GM19035 (cell line): ENCODE measurements around the gene PERM1.
"Not testable (repeated sequence)": the region's sequence is repeated elsewhere in the genome, so short reads cannot be mapped to it uniquely, and the experiment has no call there.

ENCODE experiments used
- ATAC-seq: cut with Tn5 transposase; IDR thresholded peaks from one replicate; pipeline ENCODE4 v1.9.1; 2021; ENCODE audit not compliant: unreplicated experiment

PERM1 gene

DNA sequence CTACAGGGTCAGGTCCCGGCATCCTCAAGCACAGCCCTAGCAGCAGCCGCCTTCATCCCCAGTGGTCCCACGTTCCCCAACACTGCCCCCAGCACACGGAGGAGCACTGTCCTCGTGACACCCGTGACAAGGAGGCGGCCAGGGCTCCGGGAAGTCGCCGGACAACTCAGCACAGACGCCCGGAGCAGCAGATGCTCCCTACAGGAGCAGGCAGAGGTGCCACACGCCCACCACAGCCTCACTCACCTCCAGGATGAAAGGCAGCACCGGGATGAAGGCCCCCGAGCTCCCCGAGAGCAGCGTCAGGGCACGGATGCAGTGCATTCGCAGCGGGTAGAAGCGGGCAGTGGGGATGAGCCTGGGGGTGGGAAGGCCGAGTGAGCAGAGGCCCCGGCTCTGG lies 31.0 kb downstream of the PERM1 start:
- no peak for ATAC-seq

DNA sequence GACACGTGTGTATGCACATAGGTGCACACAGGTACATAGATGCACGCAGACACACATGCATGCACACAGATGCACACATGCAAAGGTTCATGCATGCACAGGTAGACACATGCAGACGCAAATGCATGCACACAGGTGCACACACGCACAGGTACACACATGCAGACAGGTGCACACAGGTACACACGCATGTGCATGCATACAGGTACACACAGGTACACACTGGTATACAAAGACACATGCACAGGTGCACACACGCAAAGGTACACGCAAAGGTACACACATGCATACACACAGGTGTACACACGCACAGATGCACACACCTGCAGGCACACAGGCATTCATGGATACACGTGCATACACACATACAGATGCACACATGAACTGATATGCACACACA lies 31.6 kb downstream of the PERM1 start:
- ATAC-seq = no peak

DNA sequence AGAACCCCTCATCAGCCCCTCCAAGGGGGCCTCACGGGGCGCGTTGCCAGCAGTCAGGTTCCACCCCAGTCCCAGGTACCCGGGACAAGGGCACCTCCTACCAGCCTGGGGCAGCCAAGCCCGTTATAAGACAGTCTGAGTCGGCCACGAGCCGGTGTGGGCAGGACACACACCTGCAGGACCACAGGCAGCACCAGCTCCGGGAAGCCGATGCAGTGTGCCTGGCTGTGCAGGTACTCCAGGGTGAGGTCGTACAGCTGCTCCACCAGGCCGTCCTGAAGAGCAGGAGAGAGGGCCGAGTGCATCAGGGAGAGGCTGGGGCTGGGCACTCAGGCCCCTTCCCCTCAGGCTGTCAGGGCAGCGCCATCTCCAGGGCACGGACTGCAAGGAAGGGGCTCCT lies 33.9 kb downstream of the PERM1 start:
- no peak for ATAC-seq

DNA sequence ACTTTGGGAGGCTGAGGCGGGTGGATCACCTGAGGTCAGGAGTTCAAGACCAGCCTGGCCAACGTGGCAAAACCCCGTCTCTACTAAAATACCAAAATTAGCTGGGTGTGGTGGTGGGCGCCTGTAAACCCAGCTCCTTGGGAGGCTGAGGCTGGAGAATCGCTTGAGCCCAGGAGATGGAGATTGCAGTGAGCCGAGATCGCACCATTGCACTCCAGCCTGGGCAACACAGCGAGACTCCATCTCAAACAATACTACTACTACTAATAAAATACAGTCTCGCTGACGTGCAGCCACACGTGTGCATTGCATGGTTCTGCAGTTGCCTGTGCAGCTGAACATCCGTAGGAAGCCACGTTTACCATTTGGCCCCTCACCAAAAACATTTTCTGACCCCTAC lies 35.1 kb downstream of the PERM1 start:
- not testable (repeated sequence) for ATAC-seq

DNA sequence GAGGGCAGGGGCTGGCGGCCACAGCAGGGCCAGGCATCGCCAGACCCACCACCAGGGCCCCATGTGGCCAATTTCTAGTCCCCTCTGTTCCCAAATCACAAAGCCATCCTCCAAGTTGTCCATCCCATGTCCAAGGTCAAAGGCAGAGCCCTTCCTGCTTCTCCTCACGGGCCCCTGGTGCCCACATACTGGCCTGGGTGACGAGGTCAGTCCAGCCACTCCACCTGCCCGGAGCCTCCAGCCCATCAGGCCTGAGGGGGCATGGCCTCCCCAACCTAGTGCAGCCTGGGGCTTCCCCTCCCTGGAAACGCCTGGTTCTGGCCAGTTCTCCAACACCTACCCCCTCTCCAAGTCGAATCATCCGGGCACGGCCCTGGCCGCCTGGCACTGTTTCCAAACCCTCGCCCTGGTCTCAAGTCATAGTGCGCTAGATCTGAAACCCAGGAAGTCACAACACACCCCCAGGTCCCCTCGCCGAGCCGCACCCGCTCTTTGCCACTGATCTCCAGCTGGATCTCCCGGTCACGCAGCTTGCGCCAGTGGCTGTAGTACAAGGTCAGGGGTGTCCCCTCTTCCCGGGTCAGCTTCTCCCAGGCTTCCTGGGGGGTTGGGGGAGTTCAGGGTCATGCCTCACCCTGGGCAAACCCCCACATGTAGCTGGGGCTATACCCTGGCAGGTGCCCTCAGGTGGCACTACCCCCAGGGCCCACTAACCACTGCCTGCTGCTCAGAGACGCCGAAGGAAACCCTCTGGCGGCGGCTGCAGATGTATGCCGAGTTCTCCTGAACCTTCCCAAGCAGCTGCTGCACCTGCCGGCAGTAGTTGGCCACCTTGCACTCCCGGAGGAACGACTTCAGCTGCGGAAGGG lies 36.0 kb downstream of the PERM1 start:
- ATAC-seq = no peak

DNA sequence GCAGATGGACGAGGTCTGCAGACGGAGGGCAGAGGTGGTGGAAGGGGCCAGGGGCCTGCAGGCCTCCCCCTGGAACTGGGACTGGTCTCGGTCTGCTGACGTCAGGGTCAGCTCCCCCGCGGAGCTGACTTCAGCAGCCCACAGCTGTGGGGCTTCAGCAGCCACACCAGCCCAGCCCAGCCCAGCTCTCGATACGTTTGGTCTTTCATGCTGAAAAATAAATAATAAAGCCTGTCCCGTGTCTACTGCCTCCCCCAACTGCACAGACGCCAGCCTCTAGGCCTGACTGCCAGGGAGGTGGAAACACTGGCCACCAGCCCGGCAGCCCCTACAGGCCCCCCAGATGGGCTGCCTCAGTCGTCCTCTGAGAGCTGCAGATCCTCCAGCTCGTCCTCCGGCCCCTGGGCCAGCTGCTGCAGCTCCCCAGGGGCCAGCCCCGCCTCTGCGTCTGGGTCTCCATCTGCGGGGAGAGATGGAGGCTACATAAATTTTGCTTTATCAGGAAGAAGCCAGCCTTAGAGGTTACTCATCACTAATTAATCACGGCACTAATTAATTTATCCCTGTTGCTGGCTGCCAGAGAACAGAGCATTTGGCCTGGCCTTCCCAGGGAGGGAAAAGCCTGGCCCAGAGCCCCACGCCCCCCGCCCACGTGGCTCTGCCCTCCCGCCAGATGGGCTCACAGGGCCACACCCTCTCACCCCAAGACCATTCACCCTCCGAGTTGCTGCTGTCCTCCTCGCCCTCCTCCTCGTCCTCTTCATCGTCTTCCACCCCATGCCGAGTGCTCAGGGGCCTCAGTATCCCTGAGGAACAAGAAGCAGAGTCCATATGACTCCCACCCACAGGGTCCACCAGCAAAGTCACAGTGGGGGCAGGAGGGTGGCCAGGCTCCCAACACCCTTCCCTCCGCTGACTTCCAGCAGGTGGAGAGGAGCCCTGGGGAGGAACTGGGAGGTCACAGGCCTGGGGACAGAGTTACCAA lies 37.3 kb downstream of the PERM1 start:
- ATAC-seq = no peak

DNA sequence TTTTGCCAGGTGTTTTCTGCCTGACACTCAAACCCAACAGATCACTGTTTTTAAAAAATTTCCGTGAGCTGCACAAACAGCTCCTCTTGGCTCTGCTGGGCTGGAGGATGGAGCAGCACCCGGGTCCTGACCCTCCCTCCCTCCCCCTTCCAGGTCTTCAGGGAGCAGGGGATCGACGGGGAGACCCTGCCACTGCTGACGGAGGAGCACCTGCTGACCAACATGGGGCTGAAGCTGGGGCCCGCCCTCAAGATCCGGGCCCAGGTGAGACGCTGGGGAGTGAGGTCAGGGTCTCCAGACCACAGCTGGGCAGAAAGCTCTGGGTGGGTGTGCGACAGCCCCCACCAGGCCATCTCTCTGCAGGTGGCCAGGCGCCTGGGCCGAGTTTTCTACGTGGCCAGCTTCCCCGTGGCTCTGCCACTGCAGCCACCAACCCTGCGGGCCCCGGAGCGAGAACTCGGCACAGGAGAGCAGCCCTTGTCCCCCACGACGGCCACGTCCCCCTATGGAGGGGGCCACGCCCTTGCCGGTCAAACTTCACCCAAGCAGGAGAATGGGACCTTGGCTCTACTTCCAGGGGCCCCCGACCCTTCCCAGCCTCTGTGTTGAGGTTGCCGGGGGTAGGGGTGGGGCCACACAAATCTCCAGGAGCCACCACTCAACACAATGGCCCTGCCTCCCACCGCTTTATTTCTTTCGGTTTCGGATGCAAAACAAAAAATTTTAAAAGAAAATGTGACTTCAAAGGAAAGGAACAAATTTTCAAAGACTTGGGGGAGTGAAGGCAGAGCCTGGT lies 38.1 kb downstream of the PERM1 start:
- no peak for ATAC-seq

DNA sequence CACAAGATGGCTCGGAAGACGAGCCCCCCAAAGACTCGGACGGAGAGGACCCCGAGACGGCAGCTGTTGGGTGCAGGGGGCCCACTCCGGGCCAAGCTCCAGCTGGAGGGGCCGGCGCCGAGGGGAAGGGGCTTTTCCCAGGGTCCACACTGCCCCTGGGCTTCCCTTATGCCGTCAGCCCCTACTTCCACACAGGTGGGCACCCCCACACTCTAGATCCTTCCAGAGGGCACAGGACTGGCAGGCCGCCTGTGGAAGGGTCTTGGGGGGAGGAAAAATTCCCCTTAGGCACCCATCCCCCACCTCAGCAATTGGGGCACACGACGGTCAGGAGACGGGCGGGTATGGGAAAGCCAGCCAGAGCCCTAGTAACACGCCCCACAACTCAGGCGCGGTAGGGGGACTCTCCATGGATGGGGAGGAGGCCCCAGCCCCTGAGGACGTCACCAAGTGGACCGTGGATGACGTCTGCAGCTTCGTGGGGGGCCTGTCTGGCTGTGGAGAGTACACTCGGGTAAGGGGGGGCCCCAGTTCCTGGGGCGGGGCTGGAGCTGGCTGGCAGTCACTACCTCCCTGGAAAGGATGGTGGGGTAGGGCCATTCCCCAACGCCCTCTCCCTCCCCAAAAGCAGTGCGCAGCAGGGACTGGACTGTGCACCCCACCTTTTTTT lies 38.9 kb downstream of the PERM1 start:
- ATAC-seq = no peak

DNA sequence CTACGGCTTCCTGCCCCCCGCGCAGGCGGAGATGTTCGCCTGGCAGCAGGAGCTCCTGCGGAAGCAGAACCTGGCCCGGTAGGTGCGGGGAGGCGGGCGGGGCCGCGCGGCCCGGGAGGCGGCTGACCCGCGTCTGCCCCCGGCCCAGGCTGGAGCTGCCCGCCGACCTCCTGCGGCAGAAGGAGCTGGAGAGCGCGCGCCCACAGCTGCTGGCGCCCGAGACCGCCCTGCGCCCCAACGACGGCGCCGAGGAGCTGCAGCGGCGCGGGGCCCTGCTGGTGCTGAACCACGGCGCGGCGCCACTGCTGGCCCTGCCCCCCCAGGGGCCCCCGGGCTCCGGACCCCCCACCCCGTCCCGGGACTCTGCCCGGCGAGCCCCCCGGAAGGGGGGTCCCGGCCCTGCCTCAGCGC lies 39.5 kb downstream of the PERM1 start:
- ATAC-seq = no peak

DNA sequence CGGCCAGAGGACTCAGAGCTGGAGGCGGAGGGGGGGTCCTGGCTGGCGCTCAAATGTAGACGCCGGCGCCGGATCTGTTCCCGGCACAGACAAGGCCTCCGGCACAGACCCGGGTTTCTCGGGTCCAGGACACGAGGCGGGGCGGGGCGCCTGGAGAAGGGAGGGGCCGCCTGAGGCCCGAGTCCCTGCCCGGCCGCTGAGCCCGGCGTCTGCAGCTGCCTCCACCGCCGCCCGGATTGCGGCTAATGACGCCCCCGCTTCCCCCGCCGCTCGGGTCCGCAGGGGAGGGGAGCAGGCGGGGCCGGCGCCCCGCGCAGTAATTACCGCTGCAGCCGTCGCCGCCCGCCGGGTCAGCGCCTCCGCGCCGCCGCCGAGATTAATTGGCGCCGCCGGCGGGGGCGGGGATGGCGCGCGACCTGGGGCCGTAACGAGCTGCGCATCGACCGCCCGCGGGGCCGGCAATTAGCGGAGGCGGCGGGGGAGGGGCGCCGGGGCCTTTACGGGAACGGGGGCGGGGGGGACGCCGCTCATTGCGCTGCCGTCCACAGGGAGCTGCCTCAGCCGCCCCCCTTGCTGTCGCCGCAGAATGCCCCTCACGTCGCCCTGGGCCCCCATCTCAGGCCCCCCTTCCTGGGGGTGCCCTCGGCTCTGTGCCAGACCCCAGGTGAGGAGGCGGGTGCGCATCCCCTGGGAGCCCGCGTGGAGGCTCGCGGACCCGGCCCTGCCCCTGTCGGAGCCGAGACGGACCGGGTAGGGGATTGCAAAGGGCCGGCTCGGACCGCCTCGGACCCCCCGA lies 40.1 kb downstream of the PERM1 start:
- no peak for ATAC-seq

DNA sequence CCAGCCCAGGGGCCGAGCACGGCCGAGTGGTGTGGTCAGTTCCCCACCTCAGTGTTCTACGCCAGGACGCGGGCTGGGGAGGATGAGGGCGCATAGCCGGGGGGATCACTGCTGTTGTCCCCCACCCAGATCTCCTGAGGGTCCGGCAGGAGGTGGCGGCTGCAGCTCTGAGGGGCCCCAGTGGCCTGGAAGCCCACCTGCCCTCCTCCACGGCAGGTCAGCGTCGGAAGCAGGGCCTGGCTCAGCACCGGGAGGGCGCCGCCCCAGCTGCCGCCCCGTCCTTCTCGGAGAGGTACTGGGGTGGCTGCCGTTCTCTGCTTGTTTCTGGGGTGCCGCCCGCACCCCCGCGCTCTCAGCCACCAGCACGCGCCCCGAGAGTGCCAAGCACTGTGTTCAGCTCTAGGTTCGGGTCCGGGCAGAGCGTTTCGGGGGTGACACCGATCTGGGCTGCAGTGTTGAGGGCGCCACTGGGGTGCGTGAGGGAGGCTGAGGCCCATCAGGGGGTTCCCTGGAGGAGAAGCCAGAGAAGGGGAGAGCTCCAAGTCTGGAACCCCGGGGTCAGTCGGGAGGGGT lies 40.8 kb downstream of the PERM1 start:
- ATAC-seq = no peak

DNA sequence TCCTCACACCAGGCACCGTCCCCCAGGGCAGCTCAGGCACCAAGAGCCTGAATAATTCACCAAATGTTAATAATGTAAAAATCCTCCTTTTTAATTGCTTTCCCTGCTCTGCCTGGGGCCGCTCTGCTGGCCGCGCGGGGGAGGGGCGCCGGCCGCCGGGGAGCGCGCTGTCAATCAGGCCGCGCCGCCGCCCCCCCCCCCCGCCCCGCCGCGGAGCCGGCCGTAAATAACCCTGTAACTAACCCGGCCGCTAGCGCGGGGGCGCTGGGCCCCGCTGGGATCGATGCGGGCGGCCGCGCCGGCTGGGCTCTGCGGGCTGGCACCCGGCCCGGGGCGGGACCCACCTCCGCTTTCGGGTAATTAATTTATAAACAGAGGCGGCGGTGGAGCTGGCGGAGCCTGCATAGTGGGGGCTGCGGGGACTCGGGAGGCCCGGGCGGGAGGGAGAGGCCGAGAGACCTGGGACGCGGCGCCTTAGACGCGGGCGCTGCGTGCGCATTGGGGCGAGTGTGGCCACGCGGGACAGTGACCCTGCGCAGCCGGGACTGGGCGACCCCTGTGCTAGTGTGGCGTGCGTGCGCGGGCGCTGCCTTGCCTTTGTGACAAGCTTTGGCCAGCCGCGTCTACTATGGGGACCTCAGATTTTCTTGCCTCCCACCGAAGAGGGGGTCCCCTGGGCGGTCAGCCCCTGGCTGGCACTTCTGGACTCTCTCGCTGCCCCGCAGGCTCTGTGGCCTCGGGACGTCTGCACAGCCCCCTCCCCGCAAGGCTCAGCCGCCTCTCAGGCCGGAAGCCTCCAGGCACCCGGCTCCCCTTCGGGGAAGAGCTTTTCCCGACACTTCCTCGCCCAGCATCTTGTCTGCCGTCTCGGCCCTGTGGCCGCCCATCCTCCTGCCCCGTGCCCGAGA lies 41.5 kb downstream of the PERM1 start:
- no peak for ATAC-seq

DNA sequence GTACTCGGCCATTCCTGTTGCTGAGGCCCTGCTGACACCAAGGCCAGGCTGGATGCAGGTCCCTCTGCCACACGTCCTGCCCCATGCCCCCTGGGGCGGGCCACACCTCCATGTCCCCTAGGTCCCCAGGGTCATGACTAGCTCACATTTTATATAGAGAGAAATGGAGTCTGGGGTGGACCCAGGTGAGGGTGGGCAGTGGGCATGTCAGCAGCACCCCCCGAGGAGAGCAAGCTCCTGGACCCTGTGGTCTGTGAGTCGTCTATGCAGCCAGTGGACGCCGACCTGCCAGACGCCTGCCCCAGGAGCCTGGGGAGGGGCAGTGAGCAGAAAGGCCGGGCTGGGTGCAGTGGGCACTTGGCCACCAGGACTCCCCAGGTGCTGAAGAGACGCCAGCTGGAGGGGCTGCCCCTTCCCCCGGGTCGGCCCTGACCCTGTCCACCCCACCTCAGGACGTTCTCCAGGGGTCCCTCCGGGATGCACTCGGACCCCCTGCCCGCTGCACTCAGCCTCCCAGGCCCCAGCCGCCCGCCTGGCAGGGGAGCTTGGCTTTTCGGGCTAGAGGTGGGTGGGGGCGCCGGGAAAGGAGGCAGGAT lies 42.3 kb downstream of the PERM1 start:
- ATAC-seq = no peak

DNA sequence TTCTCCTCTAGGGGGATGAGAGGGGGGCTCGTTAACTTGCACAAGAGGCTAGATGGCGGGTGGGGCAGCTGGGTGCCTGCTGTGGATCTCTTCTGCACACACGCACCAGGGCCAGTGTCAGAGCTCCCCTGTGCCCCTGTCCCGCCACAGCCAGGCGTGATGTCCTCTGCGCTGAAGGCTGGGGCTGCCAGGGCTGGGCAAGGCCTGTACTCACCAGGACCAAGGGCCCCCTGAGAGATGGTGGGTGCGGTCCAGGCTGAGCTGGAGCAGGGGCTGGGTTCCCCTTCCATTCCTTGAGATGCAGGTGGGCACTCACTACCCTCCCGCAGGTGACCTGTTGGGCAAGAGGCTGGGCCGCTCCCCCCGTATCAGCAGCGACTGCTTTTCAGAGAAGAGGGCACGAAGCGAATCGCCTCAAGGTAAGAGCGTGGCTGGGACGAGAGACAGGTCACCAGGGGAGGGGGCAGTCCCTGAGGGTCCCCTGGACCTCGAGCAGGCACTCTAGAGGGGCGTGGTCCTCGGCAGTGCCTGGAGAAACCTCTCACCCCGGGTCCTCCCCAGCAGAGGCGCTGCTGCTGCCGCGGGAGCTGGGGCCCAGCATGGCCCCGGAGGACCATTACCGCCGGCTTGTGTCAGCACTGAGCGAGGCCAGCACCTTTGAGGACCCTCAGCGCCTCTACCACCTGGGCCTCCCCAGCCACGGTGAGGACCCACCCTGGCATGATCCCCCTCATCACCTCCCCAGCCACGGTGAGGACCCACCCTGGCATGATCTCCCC lies 43.0 kb downstream of the PERM1 start:
- no peak for ATAC-seq

DNA sequence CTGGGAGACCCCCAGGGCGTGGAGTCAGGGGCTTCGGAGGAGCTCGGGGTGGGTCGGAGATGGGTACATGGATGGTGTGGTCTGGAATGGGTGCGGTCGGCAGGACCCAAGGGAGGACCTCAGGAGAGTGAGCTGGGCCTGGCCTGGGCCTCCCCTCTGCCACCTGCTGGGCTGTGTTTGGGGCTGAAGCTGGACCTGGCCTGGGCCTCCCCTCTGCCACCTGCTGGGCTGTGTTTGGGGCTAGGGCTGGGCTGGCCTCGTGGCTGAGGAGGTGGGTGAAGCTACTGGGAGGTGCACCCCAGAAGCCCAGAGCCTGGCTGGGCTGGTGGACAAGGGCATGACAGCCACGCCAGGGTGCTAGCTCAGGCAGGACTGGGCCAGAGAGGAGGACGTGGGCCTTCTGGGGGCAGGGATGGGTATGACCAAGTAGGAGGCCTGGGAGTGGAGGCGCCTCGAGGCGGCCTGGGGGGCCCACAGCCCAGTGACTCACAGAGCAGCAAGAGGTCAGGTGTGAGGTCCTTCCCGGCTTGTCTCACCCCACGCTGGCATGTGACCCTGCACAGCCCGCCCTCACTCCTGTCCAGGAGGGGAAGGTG lies 43.7 kb downstream of the PERM1 start:
- no peak for ATAC-seq

DNA sequence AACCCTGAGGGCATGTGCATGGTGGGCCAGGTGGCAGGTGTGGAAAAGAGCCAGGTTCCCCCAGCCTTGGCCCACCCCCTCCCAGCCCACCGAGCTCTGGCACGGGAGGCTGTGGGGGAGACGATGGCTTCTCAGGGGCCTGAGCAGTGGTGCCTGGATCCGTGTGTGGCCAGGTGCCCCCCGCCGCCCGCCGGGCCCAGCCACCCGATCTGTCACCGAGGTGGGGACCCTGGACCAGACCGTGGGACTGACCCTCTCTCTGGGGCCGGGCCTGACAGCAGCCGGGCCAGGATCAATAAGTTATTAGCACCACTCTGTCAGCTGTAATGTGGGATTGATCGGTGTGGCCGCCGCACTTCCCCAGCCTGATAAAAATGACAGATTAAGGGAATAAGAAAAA lies 44.4 kb downstream of the PERM1 start:
- ATAC-seq = no peak
